Neural cell (in vitro differentiated cells): ENCODE results near the gene WDSUB1. TPM values are rescaled to one million over a fixed set of nuclear protein-coding genes. Genes with fewer than 3 reads are reported as not detected.

Source experiments
- H2AFZ ChIP-seq: fragments of 200-600, 300-800 bp; sonication (generic), shearing (Covaris generic); 2 replicates; pipeline ENCODE4 v1.6.0; 2014; ENCODE audit warnings: low read depth, mild to moderate bottlenecking, antibody characterized with exemption, low read length, moderate library complexity
- H3F3A ChIP-seq: fragments of 200-600 bp; shearing (Covaris generic); 2 replicates; pipeline ENCODE4 v1.6.1; 2016; ENCODE audit warnings: mild to moderate bottlenecking, moderate library complexity, mixed read lengths, antibody characterized with exemption, low read length; ENCODE audit not compliant: insufficient read depth, poor library complexity, severe bottlenecking
- H3K27ac ChIP-seq: fragments of 200-600, 300-800 bp; sonication (generic), shearing (Covaris generic); 2 replicates; pipeline ENCODE4 v1.5.1; 2014; ENCODE audit warnings: mild to moderate bottlenecking, low read length, moderate library complexity
- H3K27me3 ChIP-seq: fragments of 300-800, 200-600 bp; sonication (generic), shearing (Covaris generic); 2 replicates; pipeline ENCODE4 v1.6.0; 2014; ENCODE audit warnings: mild to moderate bottlenecking, low read depth, low read length, moderate library complexity; ENCODE audit not compliant: insufficient read depth
- H3K36me3 ChIP-seq: fragments of 300-800, 200-600 bp; sonication (generic), shearing (Covaris generic); 2 replicates; pipeline ENCODE4 v1.5.1; 2014; ENCODE audit warnings: mild to moderate bottlenecking, antibody characterized with exemption, low read length, moderate library complexity; ENCODE audit not compliant: insufficient read depth
- H3K4me2 ChIP-seq: fragments of 300-800, 200-600 bp; sonication (generic), shearing (Covaris generic); 2 replicates; pipeline ENCODE4 v1.6.0; 2014; ENCODE audit warnings: mild to moderate bottlenecking, low read length
- H3K4me3 ChIP-seq: fragments of 300-800, 200-600 bp; sonication (generic), shearing (Covaris generic); 2 replicates; pipeline ENCODE4 v1.5.1; 2014; ENCODE audit warnings: mild to moderate bottlenecking, low read length, moderate library complexity
- H3K79me2 ChIP-seq: fragments of 200-600 bp; shearing (Covaris generic); replicated peaks from 2 replicates; pipeline ENCODE4 v1.6.0; 2014; ENCODE audit warnings: mild to moderate bottlenecking, low read length, moderate library complexity; ENCODE audit not compliant: insufficient read depth
- H3K9ac ChIP-seq: fragments of 300-800, 200-600 bp; sonication (generic), shearing (Covaris generic); 2 replicates; pipeline ENCODE4 v1.6.1; 2016; ENCODE audit warnings: mild to moderate bottlenecking, low read length, mixed read lengths
- H3K9me2 ChIP-seq: fragments of 200-600 bp; shearing (Covaris generic); 2 replicates; pipeline ENCODE4 v1.6.1; 2016; ENCODE audit warnings: mild to moderate bottlenecking, low read length, mixed read lengths; ENCODE audit not compliant: insufficient read depth
- H3K9me3 ChIP-seq: fragments of 200-600, 300-800 bp; sonication (generic), shearing (Covaris generic); 2 replicates; pipeline ENCODE4 v1.6.1; 2016; ENCODE audit warnings: mild to moderate bottlenecking, mixed run types, low read length, moderate library complexity, mixed read lengths
- H4K20me1 ChIP-seq: fragments of 200-600 bp; shearing (Covaris generic); 2 replicates; pipeline ENCODE4 v1.6.1; 2016; ENCODE audit warnings: mild to moderate bottlenecking, mixed run types; ENCODE audit not compliant: insufficient read depth
- EP300 ChIP-seq: fragments of 450-650 bp; conservative IDR thresholded peaks from 2 replicates; pipeline ENCODE4 v1.6.1; 2014; ENCODE audit warnings: antibody characterized with exemption, mild to moderate bottlenecking, moderate library complexity; ENCODE audit not compliant: poor library complexity, severe bottlenecking
- EZH2 ChIP-seq: fragments of 200-600, 300-800 bp; shearing (Covaris generic), sonication (generic); IDR thresholded peaks from 2 replicates; pipeline ENCODE4 v1.6.1; 2014; ENCODE audit warnings: antibody characterized with exemption, low read length, borderline replicate concordance, mild to moderate bottlenecking; ENCODE audit not compliant: insufficient read depth, poor library complexity, severe bottlenecking
- MXI1 ChIP-seq: fragments of 450-650 bp; conservative IDR thresholded peaks from 2 replicates; pipeline ENCODE4 v1.6.1; 2014; ENCODE audit warnings: antibody characterized with exemption, mild to moderate bottlenecking; ENCODE audit not compliant: poor library complexity, severe bottlenecking
- POLR2AphosphoS5 ChIP-seq: IDR thresholded peaks from 2 replicates; pipeline ENCODE4 v1.6.1; 2012
- RAD21 ChIP-seq: fragments of 450-650 bp; conservative IDR thresholded peaks from 2 replicates; pipeline ENCODE4 v1.6.1; 2014; ENCODE audit warnings: antibody characterized with exemption, mild to moderate bottlenecking, moderate library complexity
- SMC3 ChIP-seq: fragments of 450-650 bp; conservative IDR thresholded peaks from 2 replicates; pipeline ENCODE4 v1.6.1; 2014; ENCODE audit warnings: antibody characterized with exemption, mild to moderate bottlenecking, moderate library complexity; ENCODE audit not compliant: poor library complexity
- TAF1 ChIP-seq: IDR thresholded peaks from 2 replicates; pipeline ENCODE4 v1.6.1; 2012; ENCODE audit warnings: low read depth
- polyA plus RNA-seq: library from polyadenylated mRNA; depleted of rRNA; stranded (reverse); fragments of >200 nt; gene quantifications from 2 replicates; pipeline ENCODE4 v1.2.3, GENCODE V29; 2014
- TF ChIP-seq, protein P1 (sequence below): IDR thresholded peaks from 2 replicates; pipeline ENCODE4 v1.6.1; 2012; ENCODE audit warnings: borderline replicate concordance
- TF ChIP-seq, protein P2 (sequence below): fragments of 450-650 bp; IDR thresholded peaks from 2 replicates; pipeline ENCODE4 v1.5.1; 2014; ENCODE audit warnings: antibody characterized with exemption, mild to moderate bottlenecking, moderate library complexity; ENCODE audit not compliant: poor library complexity, severe bottlenecking

The WDSUB1 gene
- polyA plus RNA-seq, 1 donor from 2014 or later: 11.1 TPM

DNA sequence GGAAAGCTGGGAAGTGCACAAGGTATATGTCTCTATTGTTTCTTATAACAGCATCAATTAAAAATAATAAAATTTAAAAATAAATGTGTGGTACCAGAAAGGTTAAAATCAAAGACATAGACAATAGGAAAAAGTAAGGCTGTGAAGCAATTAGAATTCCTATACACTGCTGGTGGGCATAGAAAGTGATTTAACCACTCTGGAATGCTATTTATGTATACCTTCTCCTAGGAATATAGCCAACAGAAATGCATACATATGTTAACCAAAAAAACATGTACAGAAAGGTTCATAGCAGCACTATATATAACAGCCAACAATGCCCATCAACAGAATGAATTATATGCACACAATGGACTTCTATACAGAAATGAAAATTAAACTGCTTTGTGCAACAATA, 43.0 kb downstream of the WDSUB1 start (continued):
- TF ChIP-seq, protein P1, sequence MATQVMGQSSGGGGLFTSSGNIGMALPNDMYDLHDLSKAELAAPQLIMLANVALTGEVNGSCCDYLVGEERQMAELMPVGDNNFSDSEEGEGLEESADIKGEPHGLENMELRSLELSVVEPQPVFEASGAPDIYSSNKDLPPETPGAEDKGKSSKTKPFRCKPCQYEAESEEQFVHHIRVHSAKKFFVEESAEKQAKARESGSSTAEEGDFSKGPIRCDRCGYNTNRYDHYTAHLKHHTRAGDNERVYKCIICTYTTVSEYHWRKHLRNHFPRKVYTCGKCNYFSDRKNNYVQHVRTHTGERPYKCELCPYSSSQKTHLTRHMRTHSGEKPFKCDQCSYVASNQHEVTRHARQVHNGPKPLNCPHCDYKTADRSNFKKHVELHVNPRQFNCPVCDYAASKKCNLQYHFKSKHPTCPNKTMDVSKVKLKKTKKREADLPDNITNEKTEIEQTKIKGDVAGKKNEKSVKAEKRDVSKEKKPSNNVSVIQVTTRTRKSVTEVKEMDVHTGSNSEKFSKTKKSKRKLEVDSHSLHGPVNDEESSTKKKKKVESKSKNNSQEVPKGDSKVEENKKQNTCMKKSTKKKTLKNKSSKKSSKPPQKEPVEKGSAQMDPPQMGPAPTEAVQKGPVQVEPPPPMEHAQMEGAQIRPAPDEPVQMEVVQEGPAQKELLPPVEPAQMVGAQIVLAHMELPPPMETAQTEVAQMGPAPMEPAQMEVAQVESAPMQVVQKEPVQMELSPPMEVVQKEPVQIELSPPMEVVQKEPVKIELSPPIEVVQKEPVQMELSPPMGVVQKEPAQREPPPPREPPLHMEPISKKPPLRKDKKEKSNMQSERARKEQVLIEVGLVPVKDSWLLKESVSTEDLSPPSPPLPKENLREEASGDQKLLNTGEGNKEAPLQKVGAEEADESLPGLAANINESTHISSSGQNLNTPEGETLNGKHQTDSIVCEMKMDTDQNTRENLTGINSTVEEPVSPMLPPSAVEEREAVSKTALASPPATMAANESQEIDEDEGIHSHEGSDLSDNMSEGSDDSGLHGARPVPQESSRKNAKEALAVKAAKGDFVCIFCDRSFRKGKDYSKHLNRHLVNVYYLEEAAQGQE: no peak
- TF ChIP-seq TAF1 (no peak), POLR2AphosphoS5 (no peak)

DNA sequence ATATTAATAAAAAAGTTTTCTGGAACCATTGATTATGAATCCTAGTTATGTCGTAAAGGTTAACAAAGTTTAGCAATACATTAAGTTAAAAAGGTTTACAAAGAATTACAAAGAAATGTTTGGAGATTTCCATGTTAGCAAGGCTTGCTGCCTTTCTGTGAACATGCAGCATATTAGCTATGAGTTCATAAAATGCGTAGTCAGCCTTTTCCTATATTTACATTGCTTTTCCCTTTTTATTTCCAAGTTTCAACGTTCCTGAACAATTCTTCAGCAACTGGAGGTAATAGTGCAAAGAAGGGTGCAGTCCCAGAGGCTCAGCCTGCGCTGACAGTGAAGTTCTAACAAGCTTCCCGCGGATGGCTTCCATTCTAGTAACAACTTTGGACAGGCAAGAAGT, 51.6 kb downstream of the WDSUB1 start:
- no peaks in the 10 kb centered on the region for H3K9me2 ChIP-seq
- no peaks in the 10 kb centered on the region for H3K27me3 ChIP-seq
- no peaks in the 10 kb centered on the region for H3K79me2 ChIP-seq
- no peaks in the 10 kb centered on the region for H3K9me3 ChIP-seq
- H3K27ac ChIP-seq: no peak overlapping the region
- no peak for TF ChIP-seq EP300
- no peak for TF ChIP-seq RAD21
- no peak for TF ChIP-seq POLR2AphosphoS5
- no peak for TF ChIP-seq MXI1
- TF ChIP-seq SMC3: no peak
- TF ChIP-seq TAF1: no peak
- TF ChIP-seq, protein P2, sequence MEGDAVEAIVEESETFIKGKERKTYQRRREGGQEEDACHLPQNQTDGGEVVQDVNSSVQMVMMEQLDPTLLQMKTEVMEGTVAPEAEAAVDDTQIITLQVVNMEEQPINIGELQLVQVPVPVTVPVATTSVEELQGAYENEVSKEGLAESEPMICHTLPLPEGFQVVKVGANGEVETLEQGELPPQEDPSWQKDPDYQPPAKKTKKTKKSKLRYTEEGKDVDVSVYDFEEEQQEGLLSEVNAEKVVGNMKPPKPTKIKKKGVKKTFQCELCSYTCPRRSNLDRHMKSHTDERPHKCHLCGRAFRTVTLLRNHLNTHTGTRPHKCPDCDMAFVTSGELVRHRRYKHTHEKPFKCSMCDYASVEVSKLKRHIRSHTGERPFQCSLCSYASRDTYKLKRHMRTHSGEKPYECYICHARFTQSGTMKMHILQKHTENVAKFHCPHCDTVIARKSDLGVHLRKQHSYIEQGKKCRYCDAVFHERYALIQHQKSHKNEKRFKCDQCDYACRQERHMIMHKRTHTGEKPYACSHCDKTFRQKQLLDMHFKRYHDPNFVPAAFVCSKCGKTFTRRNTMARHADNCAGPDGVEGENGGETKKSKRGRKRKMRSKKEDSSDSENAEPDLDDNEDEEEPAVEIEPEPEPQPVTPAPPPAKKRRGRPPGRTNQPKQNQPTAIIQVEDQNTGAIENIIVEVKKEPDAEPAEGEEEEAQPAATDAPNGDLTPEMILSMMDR: no peak
- no peak for TF ChIP-seq EZH2
- TF ChIP-seq, protein P1: no peak
- H4K20me1 ChIP-seq: no peaks in the 10 kb centered on the region
- H3K4me2 ChIP-seq: no peak overlapping the region
- H3K9ac ChIP-seq: no peak overlapping the region
- H3K36me3 ChIP-seq: no peaks in the 10 kb centered on the region
- no peak overlapping the region for H3K4me3 ChIP-seq
- H2AFZ ChIP-seq: no peak overlapping the region
- no peaks in the 10 kb centered on the region for H3F3A ChIP-seq
